Stimulated activated naive CD8-positive, alpha-beta T cell treated with anti-CD3 and anti-CD28 coated beads, Interleukin-15, Interleukin-2, amounts not matched to agents 100 ng/mL and 50 ng/mL, for 24 hours (primary cell): ENCODE data around the gene KLK14.

Experiments used
- H3K27ac Mint-ChIP-seq: one replicate; pipeline ENCODE4 v1.8.0; 2021; ENCODE audit warnings: mild to moderate bottlenecking, mixed read lengths
- H3K27me3 Mint-ChIP-seq: one replicate; pipeline ENCODE4 v1.8.0; 2021; ENCODE audit warnings: mixed read lengths
- H3K36me3 Mint-ChIP-seq: one replicate; pipeline ENCODE4 v1.8.0; 2021; ENCODE audit warnings: low read depth, mixed read lengths
- H3K4me1 Mint-ChIP-seq: one replicate; pipeline ENCODE4 v1.8.0; 2021; ENCODE audit warnings: low read depth, mixed read lengths
- H3K4me3 Mint-ChIP-seq: one replicate; pipeline ENCODE4 v1.8.0; 2021; ENCODE audit warnings: mild to moderate bottlenecking, mixed read lengths
- H3K9me3 Mint-ChIP-seq: one replicate; pipeline ENCODE4 v1.8.0; 2021; ENCODE audit warnings: mixed read lengths

KLK14 gene

GRCh38 chr19:51082611-51083010, at the start of gene KLK14:
TSS of gene KLK14 (minus strand) at chr19:51082887. CDS start at chr19:51082614, 273 bp downstream.
- no peaks in the 10 kb centered on the region for H3K9me3 Mint-ChIP-seq
- no peaks in the 10 kb centered on the region for H3K36me3 Mint-ChIP-seq
- H3K27ac Mint-ChIP-seq, result no peak within 1 kb of the TSS
- no peaks in the 10 kb centered on the region for H3K4me1 Mint-ChIP-seq
- H3K27me3 Mint-ChIP-seq, result peaks cover 5% of the 10 kb centered on the region
- no peak within 1 kb of the TSS for H3K4me3 Mint-ChIP-seq

GRCh38 chr19:51131780-51132680, 49.3 kb upstream of the KLK14 start:
- H3K36me3 Mint-ChIP-seq, result peaks cover 5% of the 10 kb centered on the region
- H3K27me3 Mint-ChIP-seq, result no peaks in the 10 kb centered on the region
- peak overlapping the region; percentile 38 for H3K27ac Mint-ChIP-seq
- H3K9me3 Mint-ChIP-seq, result peaks cover 6% of the 10 kb centered on the region
- peak overlapping the region; percentile 53 for H3K4me3 Mint-ChIP-seq
- H3K4me1 Mint-ChIP-seq, result peaks cover 79% of the 10 kb centered on the region

GRCh38 chr19:51129716-51130115, 47.0 kb upstream of the KLK14 start:
- peak overlapping the region; percentile 41 for H3K27ac Mint-ChIP-seq
- peaks cover 3% of the 10 kb centered on the region for H3K36me3 Mint-ChIP-seq
- peaks cover 72% of the 10 kb centered on the region for H3K4me1 Mint-ChIP-seq
- no peaks in the 10 kb centered on the region for H3K27me3 Mint-ChIP-seq
- H3K4me3 Mint-ChIP-seq, result no peak overlapping the region
- H3K9me3 Mint-ChIP-seq, result peaks cover 3% of the 10 kb centered on the region

GRCh38 chr19:51128227-51128626, 45.5 kb upstream of the KLK14 start:
- Mint-ChIP-seq H3K4me3 (no peak overlapping the region), H3K27me3 (no peaks in the 10 kb centered on the region), H3K4me1 (peaks cover 83% of the 10 kb centered on the region)

GRCh38 chr19:51127755-51128154, 45.1 kb upstream of the KLK14 start:
- Mint-ChIP-seq H3K36me3 (no peaks in the 10 kb centered on the region), H3K27ac (peak overlapping the region; percentile 52), H3K9me3 (no peaks in the 10 kb centered on the region), H3K27me3 (no peaks in the 10 kb centered on the region), H3K4me3 (peak overlapping the region; percentile 30), H3K4me1 (peaks cover 88% of the 10 kb centered on the region)

More at GRCh38 chr19:51128227-51128626, 45.5 kb upstream of the KLK14 start:
- Mint-ChIP-seq H3K27ac (peak overlapping the region; percentile 52), H3K9me3 (no peaks in the 10 kb centered on the region), H3K36me3 (no peaks in the 10 kb centered on the region)

- Mint-ChIP-seq H3K27ac (peak overlapping the region; percentile 0), H3K4me3 (no peak overlapping the region), H3K36me3 (no peaks in the 10 kb centered on the region), H3K27me3 (no peaks in the 10 kb centered on the region), H3K9me3 (no peaks in the 10 kb centered on the region), H3K4me1 (peaks cover 88% of the 10 kb centered on the region)
Measured at GRCh38 chr19:51127032-51127431, 44.3 kb upstream of the KLK14 start.

GRCh38 chr19:51125421-51126075, 42.9 kb upstream of the KLK14 start:
- Mint-ChIP-seq H3K4me3 (no peak overlapping the region), H3K27ac (no peak overlapping the region), H3K9me3 (no peaks in the 10 kb centered on the region), H3K27me3 (no peaks in the 10 kb centered on the region), H3K36me3 (no peaks in the 10 kb centered on the region), H3K4me1 (peaks cover 82% of the 10 kb centered on the region)

- Mint-ChIP-seq H3K9me3 (no peaks in the 10 kb centered on the region), H3K4me3 (peak within 1 kb of the TSS; percentile 40), H3K27ac (peak within 1 kb of the TSS; percentile 83), H3K36me3 (no peaks in the 10 kb centered on the region), H3K4me1 (peaks cover 74% of the 10 kb centered on the region), H3K27me3 (no peaks in the 10 kb centered on the region)
Measured at GRCh38 chr19:51124729-51125128, 42.0 kb upstream of the KLK14 start, which contains the start of gene SIGLEC9. TSS of gene SIGLEC9 (plus strand) at chr19:51124906. CDS start at chr19:51124975, 69 bp downstream.

- Mint-ChIP-seq H3K9me3 (no peaks in the 10 kb centered on the region), H3K27me3 (no peaks in the 10 kb centered on the region), H3K4me3 (peak overlapping the region; percentile 40), H3K4me1 (peaks cover 70% of the 10 kb centered on the region), H3K36me3 (no peaks in the 10 kb centered on the region), H3K27ac (peak overlapping the region; percentile 83)
Measured at GRCh38 chr19:51124216-51124615, 41.5 kb upstream of the KLK14 start.

GRCh38 chr19:51123802-51124201, 41.1 kb upstream of the KLK14 start:
- Mint-ChIP-seq H3K27me3 (no peaks in the 10 kb centered on the region), H3K27ac (peak overlapping the region; percentile 83), H3K4me3 (peak overlapping the region; percentile 40), H3K4me1 (peaks cover 68% of the 10 kb centered on the region), H3K9me3 (no peaks in the 10 kb centered on the region), H3K36me3 (no peaks in the 10 kb centered on the region)

- H3K27me3 Mint-ChIP-seq, result no peaks in the 10 kb centered on the region
- peak overlapping the region; percentile 83 for H3K27ac Mint-ChIP-seq
- no peaks in the 10 kb centered on the region for H3K36me3 Mint-ChIP-seq
- H3K9me3 Mint-ChIP-seq, result no peaks in the 10 kb centered on the region
- peaks cover 64% of the 10 kb centered on the region for H3K4me1 Mint-ChIP-seq
- peak overlapping the region; percentile 40 for H3K4me3 Mint-ChIP-seq
Measured at GRCh38 chr19:51123381-51123800, 40.7 kb upstream of the KLK14 start.

- Mint-ChIP-seq H3K27ac (peak overlapping the region; percentile 26), H3K9me3 (no peaks in the 10 kb centered on the region), H3K36me3 (no peaks in the 10 kb centered on the region), H3K27me3 (no peaks in the 10 kb centered on the region), H3K4me1 (peaks cover 57% of the 10 kb centered on the region), H3K4me3 (peak overlapping the region; percentile 3)
Measured at GRCh38 chr19:51122112-51122981, 39.7 kb upstream of the KLK14 start.

GRCh38 chr19:51121257-51121656, 38.6 kb upstream of the KLK14 start:
- Mint-ChIP-seq H3K27me3 (no peaks in the 10 kb centered on the region), H3K27ac (no peak overlapping the region)

GRCh38 chr19:51120160-51120559, 37.5 kb upstream of the KLK14 start:
- Mint-ChIP-seq H3K27me3 (no peaks in the 10 kb centered on the region), H3K4me1 (peaks cover 64% of the 10 kb centered on the region), H3K4me3 (no peak overlapping the region), H3K9me3 (no peaks in the 10 kb centered on the region), H3K36me3 (no peaks in the 10 kb centered on the region), H3K27ac (no peak overlapping the region)

More at GRCh38 chr19:51121257-51121656, 38.6 kb upstream of the KLK14 start:
- no peaks in the 10 kb centered on the region for H3K9me3 Mint-ChIP-seq
- peaks cover 57% of the 10 kb centered on the region for H3K4me1 Mint-ChIP-seq
- no peak overlapping the region for H3K4me3 Mint-ChIP-seq
- H3K36me3 Mint-ChIP-seq, result no peaks in the 10 kb centered on the region
